BJ (cell line): ENCODE measurements around the gene FSTL4. TPM values are rescaled to one million over a fixed set of nuclear protein-coding genes. Genes with fewer than 3 reads are reported as not detected.

Experiments
- CTCF ChIA-PET: fragments of 350-600 bp; formaldehyde crosslinking; extraction: SDS; loops from one replicate; lab custom pipeline; 2021; ENCODE audit warnings: antibody characterized with exemption, inconsistent platforms; lab: Yijun Ruan, JAX
- POLR2A ChIA-PET: fragments of 300-600 bp; sonication (Branson Sonifier 250); formaldehyde crosslinking; extraction: SDS; loops from one replicate; lab custom pipeline; 2021; ENCODE audit warnings: antibody characterized with exemption; lab: Charles Lee
- DNase-seq: peaks from one replicate; pipeline ENCODE4 v3.0.0-alpha.2; 2011; ENCODE audit warnings: low read depth
- H3K27me3 ChIP-seq: 2 replicates; pipeline ENCODE4 v1.6.0; 2011; ENCODE audit warnings: low read length; ENCODE audit not compliant: control insufficient read depth, insufficient read depth
- H3K36me3 ChIP-seq: 2 replicates; pipeline ENCODE4 v1.5.1; 2011; ENCODE audit warnings: low read length; ENCODE audit not compliant: control insufficient read depth, insufficient read depth
- H3K4me3 ChIP-seq: 2 replicates; pipeline ENCODE4 v1.5.1; 2011; ENCODE audit warnings: low read depth, mild to moderate bottlenecking, control low read depth, low read length
- CTCF ChIP-seq: IDR thresholded peaks from 2 replicates; pipeline ENCODE4 v1.5.1; 2011; ENCODE audit warnings: low read depth, mild to moderate bottlenecking, control low read depth, inconsistent platforms, low read length, moderate library complexity; ENCODE audit not compliant: insufficient read depth
- polyA plus RNA-seq: library from polyadenylated mRNA; depleted of rRNA; stranded (reverse); fragments of >200 nt; gene quantifications from 2 replicates; pipeline ENCODE4 v1.2.3, GENCODE V29; 2011

Gene FSTL4
- polyA plus RNA-seq, 1 experiment: not detected

DNA sequence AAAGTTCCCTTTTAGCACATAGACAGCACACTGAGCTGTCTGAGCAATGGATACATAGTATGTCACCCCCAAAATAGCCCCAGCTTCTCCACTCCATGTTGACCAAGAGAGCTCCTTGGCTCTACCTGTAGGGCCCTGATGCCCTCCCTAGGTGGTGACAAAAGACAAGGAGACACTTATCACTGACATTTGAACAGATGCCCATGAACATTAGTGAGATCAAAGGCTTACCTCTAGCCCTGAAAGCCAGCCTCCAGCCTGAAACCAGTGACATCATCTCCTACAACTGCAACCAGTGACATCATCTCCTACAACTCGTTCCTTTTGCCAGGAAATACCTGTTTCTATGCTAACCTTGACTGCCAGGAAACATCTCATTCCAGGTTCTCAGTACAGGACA, 122.7 kb downstream of the FSTL4 start:
- no peak for DNase-seq
- POLR2A ChIA-PET: no interaction called here
- CTCF ChIA-PET: interaction anchor here (0.7 kb wide), 1 partner anchor 66 kb away, joined by 3 read pairs; no protein-coding TSS in a partner anchor
- no peaks in the 10 kb centered on the region for H3K36me3 ChIP-seq
- TF ChIP-seq CTCF: no peak
- no peak overlapping the region for H3K4me3 ChIP-seq
- H3K27me3 ChIP-seq: no peaks in the 10 kb centered on the region; the same call in 1 of the 2 replicates

DNA sequence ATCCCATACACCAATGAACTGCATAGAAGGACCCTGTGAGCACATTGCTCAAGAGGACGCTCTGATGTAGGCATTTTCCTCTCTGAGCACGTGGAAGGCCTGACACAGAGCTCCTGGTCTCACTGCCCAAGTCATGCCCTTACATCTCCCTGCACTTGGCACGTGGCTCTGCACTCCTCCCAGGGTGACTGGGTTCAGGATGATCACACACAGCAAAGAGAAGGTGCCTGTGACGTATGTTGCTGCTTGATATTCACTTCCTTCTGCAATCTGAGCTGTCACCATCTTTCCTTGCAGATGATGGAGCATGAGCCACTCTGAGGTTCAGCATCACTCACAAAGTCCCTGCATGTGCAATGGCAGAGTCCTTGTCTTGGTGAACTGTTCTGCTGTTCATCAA, 125.2 kb downstream of the FSTL4 start:
- CTCF ChIA-PET: interaction anchor here (0.7 kb wide), 1 partner anchor 12 kb away, joined by 3 read pairs; no protein-coding TSS in a partner anchor
- DNase-seq: no peak
- POLR2A ChIA-PET: no interaction called here
- TF ChIP-seq CTCF: no peak
- H3K4me3 ChIP-seq: no peak overlapping the region
- no peaks in the 10 kb centered on the region for H3K36me3 ChIP-seq
- no peaks in the 10 kb centered on the region; the same call in 1 of the 2 replicates for H3K27me3 ChIP-seq

DNA sequence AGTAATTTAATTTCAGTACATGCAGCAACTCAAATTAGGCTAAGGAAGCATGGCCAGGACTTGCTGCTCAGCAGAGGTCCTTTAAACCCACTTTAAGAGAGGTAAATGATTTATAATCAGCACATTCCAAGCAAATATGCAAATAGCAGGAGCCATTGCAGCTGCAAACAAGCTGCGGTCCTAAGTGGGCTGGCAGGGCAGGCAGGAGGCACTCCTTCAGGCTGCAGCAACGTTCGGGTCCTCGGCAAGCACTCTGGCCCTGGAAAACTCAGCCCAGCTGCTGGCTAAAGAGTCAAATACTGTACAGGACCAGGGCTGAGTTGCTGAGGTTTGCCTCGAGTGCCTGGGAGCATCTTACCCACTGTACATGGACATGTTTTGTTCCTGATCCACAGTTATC, 126.9 kb downstream of the FSTL4 start:
- no peak for DNase-seq
- ChIA-PET POLR2A (no interaction called here), CTCF (no interaction called here)
- no peaks in the 10 kb centered on the region; the same call in 1 of the 2 replicates for H3K27me3 ChIP-seq
- no peak overlapping the region for H3K4me3 ChIP-seq
- TF ChIP-seq CTCF: no peak
- no peaks in the 10 kb centered on the region for H3K36me3 ChIP-seq

DNA sequence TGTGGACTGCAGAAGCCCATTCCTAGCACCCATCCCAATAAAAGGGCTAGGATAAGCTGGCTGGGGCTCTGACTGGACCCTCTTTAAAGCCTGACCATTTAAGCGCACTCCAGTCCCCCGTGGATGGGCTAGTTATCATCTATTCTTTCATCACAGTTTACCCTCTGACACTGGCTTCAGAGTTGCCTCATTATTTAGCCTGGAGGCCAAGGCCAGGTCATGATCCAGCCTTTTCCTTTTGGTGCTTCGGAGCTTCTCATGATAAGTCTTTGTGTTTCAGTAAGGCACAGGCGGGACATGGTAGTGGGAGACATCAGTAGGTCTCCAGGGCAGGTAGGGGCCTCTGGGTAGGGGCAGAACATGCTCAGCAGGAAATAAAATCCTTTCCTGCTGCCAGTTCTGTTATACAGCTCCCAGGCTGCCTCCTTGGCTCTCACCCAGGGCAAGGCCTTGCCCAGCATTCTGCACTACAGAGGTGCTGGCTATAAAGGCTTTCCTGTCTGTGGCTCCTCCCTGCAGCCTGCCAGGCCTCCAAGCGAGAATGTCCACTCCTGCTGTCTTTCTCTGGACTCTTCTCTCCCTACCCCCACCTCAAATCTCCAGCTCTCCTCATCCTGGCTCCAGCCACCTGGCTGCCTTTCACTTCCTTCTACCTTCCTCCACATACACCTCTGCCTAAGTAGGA, 128.8 kb downstream of the FSTL4 start:
- ChIA-PET POLR2A (no interaction called here), CTCF (no interaction called here)

More for the DNA sequence above, 128.8 kb downstream of the FSTL4 start:
- Histone ChIP-seq H3K27me3 (no peaks in the 10 kb centered on the region; the same call in 1 of the 2 replicates), H3K36me3 (no peaks in the 10 kb centered on the region), H3K4me3 (no peak overlapping the region)
- TF ChIP-seq CTCF: no peak
- no peak for DNase-seq
